Peyer's patch (tissue), 4 donors: ENCODE measurements around the gene WRAP73.

Experiments used
- POLR2A ChIP-seq, 2 donors: fragments of 450-650 bp; IDR thresholded peaks; one replicate each; pipeline ENCODE4 v1.5.1; 2017; ENCODE audit warnings: antibody characterized with exemption in 2 of 2, mild to moderate bottlenecking in 2 of 2, moderate library complexity in 2 of 2
- TF ChIP-seq, protein P1 (sequence below), 6 experiments: fragments of 450-650 bp in 4 of 6; fragments of 200-600 bp in 2 of 6; sonication (generic) in 1 of 6; IDR thresholded peaks; one replicate each; pipeline ENCODE4 v1.5.1; 2017 to 2019; ENCODE audit warnings: antibody characterized with exemption in 6 of 6, mild to moderate bottlenecking in 3 of 6, moderate library complexity in 1 of 6

DNA sequence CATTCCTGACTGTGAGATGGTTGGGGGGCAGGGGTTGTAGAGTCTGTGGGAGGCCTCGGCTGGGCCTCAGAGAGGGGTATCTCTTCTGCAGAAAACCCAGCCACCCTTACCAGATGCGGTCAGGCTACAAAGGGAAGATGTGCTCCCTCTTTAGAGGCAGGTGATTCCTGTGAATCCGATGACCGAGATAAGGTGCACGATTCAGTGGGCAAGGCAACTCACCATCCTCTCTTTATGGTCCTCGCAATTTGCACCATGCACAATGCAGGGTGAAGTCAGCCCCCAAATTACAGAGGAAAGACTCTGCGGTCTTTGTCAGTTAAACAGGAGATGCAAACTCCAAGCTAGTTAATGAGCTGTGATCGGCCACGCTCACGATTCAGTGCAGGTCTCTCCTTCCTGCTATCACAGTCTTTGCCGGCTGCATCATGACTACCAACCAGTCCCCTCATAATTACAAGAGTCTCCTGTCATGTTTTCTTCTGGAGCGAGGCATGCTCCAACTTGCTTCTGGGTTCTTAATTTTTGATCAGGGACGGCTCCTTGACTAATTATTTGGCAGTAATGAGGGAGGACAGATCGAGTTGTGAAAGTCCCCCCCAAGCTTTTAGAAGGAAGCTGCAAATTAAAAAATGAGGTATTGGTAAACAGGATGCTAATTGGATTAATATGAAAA lies 14.9 kb upstream of the WRAP73 start:
- TF ChIP-seq, protein P1, sequence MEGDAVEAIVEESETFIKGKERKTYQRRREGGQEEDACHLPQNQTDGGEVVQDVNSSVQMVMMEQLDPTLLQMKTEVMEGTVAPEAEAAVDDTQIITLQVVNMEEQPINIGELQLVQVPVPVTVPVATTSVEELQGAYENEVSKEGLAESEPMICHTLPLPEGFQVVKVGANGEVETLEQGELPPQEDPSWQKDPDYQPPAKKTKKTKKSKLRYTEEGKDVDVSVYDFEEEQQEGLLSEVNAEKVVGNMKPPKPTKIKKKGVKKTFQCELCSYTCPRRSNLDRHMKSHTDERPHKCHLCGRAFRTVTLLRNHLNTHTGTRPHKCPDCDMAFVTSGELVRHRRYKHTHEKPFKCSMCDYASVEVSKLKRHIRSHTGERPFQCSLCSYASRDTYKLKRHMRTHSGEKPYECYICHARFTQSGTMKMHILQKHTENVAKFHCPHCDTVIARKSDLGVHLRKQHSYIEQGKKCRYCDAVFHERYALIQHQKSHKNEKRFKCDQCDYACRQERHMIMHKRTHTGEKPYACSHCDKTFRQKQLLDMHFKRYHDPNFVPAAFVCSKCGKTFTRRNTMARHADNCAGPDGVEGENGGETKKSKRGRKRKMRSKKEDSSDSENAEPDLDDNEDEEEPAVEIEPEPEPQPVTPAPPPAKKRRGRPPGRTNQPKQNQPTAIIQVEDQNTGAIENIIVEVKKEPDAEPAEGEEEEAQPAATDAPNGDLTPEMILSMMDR (IDR thresholded peaks at IDR 0.05): no peak
- no peak for TF ChIP-seq POLR2A (IDR thresholded peaks at IDR 0.05)
